IPS-18c (cell line): ENCODE results near the gene FICD.

ENCODE experiments used
- H3K4me3 ChIP-seq: 2 replicates; pipeline ENCODE4 v1.7.0; 2013; ENCODE audit warnings: low read depth, mild to moderate bottlenecking, low read length, moderate library complexity; ENCODE audit not compliant: insufficient read depth
- H3K9me3 ChIP-seq: one replicate; pipeline ENCODE4 v1.6.1; 2013; ENCODE audit warnings: mild to moderate bottlenecking, low read length, moderate library complexity; ENCODE audit not compliant: control insufficient read depth, insufficient read depth

Gene FICD

GRCh38 chr12:108559007-108559655 lies 44.1 kb downstream of the FICD start:
- H3K4me3 ChIP-seq: no peak overlapping the region; the same call in 1 of the 2 replicates

GRCh38 chr12:108559748-108560147 lies 44.7 kb downstream of the FICD start:
- no peaks in the 10 kb centered on the region for H3K9me3 ChIP-seq
- peak overlapping the region; percentile 84 for H3K4me3 ChIP-seq

More at GRCh38 chr12:108559007-108559655, 44.1 kb downstream of the FICD start:
- no peaks in the 10 kb centered on the region for H3K9me3 ChIP-seq

- H3K9me3 ChIP-seq: no peaks in the 10 kb centered on the region
- peak overlapping the region; percentile 84 for H3K4me3 ChIP-seq
These were observed 45.2 kb downstream of the FICD start for GRCh38 chr12:108560321-108560721.

GRCh38 chr12:108560752-108561719 lies 46.0 kb downstream of the FICD start, which contains the start of gene SART3:
Gene SART3 (minus strand): TSS chr12:108561173. CDS start chr12:108561154, 19 bp downstream.
- Histone ChIP-seq H3K9me3 (no peaks in the 10 kb centered on the region), H3K4me3 (peak within 1 kb of the TSS; percentile 84)

- H3K4me3 ChIP-seq: peak overlapping the region; percentile 84
- H3K9me3 ChIP-seq: no peaks in the 10 kb centered on the region
These were observed 46.8 kb downstream of the FICD start for GRCh38 chr12:108561852-108562347.

GRCh38 chr12:108562348-108563135 lies 47.5 kb downstream of the FICD start, which contains the start of gene ISCU:
Gene ISCU (plus strand): TSS chr12:108562596. CDS start chr12:108562623, 27 bp downstream.
- no peaks in the 10 kb centered on the region for H3K9me3 ChIP-seq
- peak within 1 kb of the TSS; percentile 84 for H3K4me3 ChIP-seq

- Histone ChIP-seq H3K4me3 (peak overlapping the region; percentile 84), H3K9me3 (no peaks in the 10 kb centered on the region)
These were observed 48.2 kb downstream of the FICD start for GRCh38 chr12:108563136-108563803.

- no peak overlapping the region for H3K4me3 ChIP-seq
- no peaks in the 10 kb centered on the region for H3K9me3 ChIP-seq
These were observed 48.7 kb downstream of the FICD start for GRCh38 chr12:108563804-108564151.

- no peaks in the 10 kb centered on the region for H3K9me3 ChIP-seq
- no peak overlapping the region for H3K4me3 ChIP-seq
These were observed 49.6 kb downstream of the FICD start for GRCh38 chr12:108564724-108565123.

- Histone ChIP-seq H3K9me3 (no peaks in the 10 kb centered on the region), H3K4me3 (no peak overlapping the region)
These were observed 50.1 kb downstream of the FICD start for GRCh38 chr12:108565146-108565545.

- no peak overlapping the region for H3K4me3 ChIP-seq
- no peaks in the 10 kb centered on the region for H3K9me3 ChIP-seq
These were observed 50.9 kb downstream of the FICD start for GRCh38 chr12:108565976-108566375.

GRCh38 chr12:108566452-108566851 lies 51.4 kb downstream of the FICD start:
- Histone ChIP-seq H3K4me3 (no peak overlapping the region), H3K9me3 (no peaks in the 10 kb centered on the region)

GRCh38 chr12:108567406-108568337 lies 52.6 kb downstream of the FICD start:
- no peaks in the 10 kb centered on the region for H3K9me3 ChIP-seq
- no peak overlapping the region for H3K4me3 ChIP-seq

- H3K4me3 ChIP-seq: no peak overlapping the region
- no peaks in the 10 kb centered on the region for H3K9me3 ChIP-seq
These were observed 53.5 kb downstream of the FICD start for GRCh38 chr12:108568338-108569154.
